Esophagus (tissue), 2 donors: ENCODE results near the gene OLFML2B. TPM values are rescaled to one million over a fixed set of nuclear protein-coding genes. Genes with fewer than 3 reads are reported as not detected.

ENCODE experiments used
- H3K27ac ChIP-seq, 2 donors: one replicate each; pipeline ENCODE4 v1.5.1; 2013; ENCODE audit warnings: low read depth in 2 of 2, mild to moderate bottlenecking in 2 of 2, inconsistent platforms in 1 of 2, low read length in 1 of 2, moderate library complexity in 1 of 2
- H3K27me3 ChIP-seq, 2 donors: one replicate each; pipeline ENCODE4 v1.6.1; 2013; ENCODE audit warnings: low read length in 2 of 2, control low read depth in 1 of 2, mild to moderate bottlenecking in 1 of 2; ENCODE audit not compliant: insufficient read depth in 2 of 2, control insufficient read depth in 1 of 2
- H3K36me3 ChIP-seq, 2 donors: one replicate each; pipeline ENCODE4 v1.6.1; 2013; ENCODE audit warnings: low read length in 1 of 2; ENCODE audit not compliant: control insufficient read depth in 2 of 2, insufficient read depth in 2 of 2
- H3K4me1 ChIP-seq, 2 donors: one replicate each; pipeline ENCODE4 v1.6.1; 2013; ENCODE audit warnings: low read length in 1 of 2; ENCODE audit not compliant: control insufficient read depth in 2 of 2, insufficient read depth in 2 of 2
- H3K4me3 ChIP-seq, 2 donors: one replicate each; pipeline ENCODE4 v1.5.1; 2013; ENCODE audit warnings: low read length in 2 of 2, mild to moderate bottlenecking in 2 of 2, low read depth in 1 of 2, moderate library complexity in 1 of 2
- H3K9me3 ChIP-seq, 2 donors: one replicate each; pipeline ENCODE4 v1.6.1; 2013; ENCODE audit warnings: mild to moderate bottlenecking in 2 of 2, low read depth in 1 of 2, low read length in 1 of 2, moderate library complexity in 1 of 2; ENCODE audit not compliant: control insufficient read depth in 2 of 2, insufficient read depth in 1 of 2
- WGBS, 2 donors: extraction: QIAGEN DNeasy Blood & Tissue Kit; methylation state at CpG; one replicate each; pipeline ENCODE4 v1.1.7; 2013; 5-methylcytosine and 5-hydroxymethylcytosine counted together
- polyA plus RNA-seq, 2 donors: library from polyadenylated mRNA; stranded (reverse); fragments of 200-250 nt; gene quantifications; one replicate each; pipeline ENCODE4 v1.2.3, GENCODE V29; 2013
- donor health status: healthy with polysubstance abuse.
- donor health status: Bipolar disorder and iron deficiency.

The OLFML2B gene
- polyA plus RNA-seq, 2 donors = 0.29 to 0.66 TPM

GRCh38 chr1:161988413-161988812, 35.3 kb downstream of the OLFML2B start:
- H3K27me3 ChIP-seq = no peaks in the 10 kb centered on the region
- H3K4me3 ChIP-seq = no peak overlapping the region
- WGBS, 2 donors = 64 to 76% methylated on average over 5 of the region's 5 CpGs
- peaks cover 7 to 8% of the 10 kb centered on the region in 2 donors for H3K9me3 ChIP-seq
- no peak overlapping the region for H3K27ac ChIP-seq
- H3K36me3 ChIP-seq = peaks cover 0 to 2% of the 10 kb centered on the region in 2 donors
- H3K4me1 ChIP-seq = peaks cover 0 to 2% of the 10 kb centered on the region in 2 donors

GRCh38 chr1:161987872-161988271, 35.8 kb downstream of the OLFML2B start:
- H3K9me3 ChIP-seq = peaks cover 7 to 8% of the 10 kb centered on the region in 2 donors
- H3K36me3 ChIP-seq = peaks cover 0 to 2% of the 10 kb centered on the region in 2 donors
- H3K27me3 ChIP-seq = no peaks in the 10 kb centered on the region
- no peak overlapping the region for H3K4me3 ChIP-seq
- no peak overlapping the region for H3K27ac ChIP-seq
- 73 to 79% methylated on average over 5 of the region's 5 CpGs for WGBS, 2 donors
- peaks cover 0 to 2% of the 10 kb centered on the region in 2 donors for H3K4me1 ChIP-seq

GRCh38 chr1:161987303-161987702, 36.4 kb downstream of the OLFML2B start:
- Histone ChIP-seq H3K4me3 (no peak overlapping the region), H3K9me3 (peaks cover 7 to 8% of the 10 kb centered on the region in 2 donors), H3K36me3 (peaks cover 0 to 2% of the 10 kb centered on the region in 2 donors), H3K27ac (no peak overlapping the region), H3K27me3 (no peaks in the 10 kb centered on the region), H3K4me1 (peaks cover 0 to 2% of the 10 kb centered on the region in 2 donors)
- WGBS, 2 donors = 53 to 72% methylated on average over 1 of the region's 1 CpG

GRCh38 chr1:161986328-161986727, 37.3 kb downstream of the OLFML2B start:
- peaks cover 7 to 8% of the 10 kb centered on the region in 2 donors for H3K9me3 ChIP-seq
- no peak overlapping the region for H3K27ac ChIP-seq
- peaks cover 0 to 2% of the 10 kb centered on the region in 2 donors for H3K36me3 ChIP-seq
- H3K27me3 ChIP-seq = no peaks in the 10 kb centered on the region
- no peak overlapping the region for H3K4me3 ChIP-seq
- 56 to 73% methylated on average over 4 of the region's 4 CpGs for WGBS, 2 donors
- peaks cover 0 to 6% of the 10 kb centered on the region in 2 donors for H3K4me1 ChIP-seq

- H3K4me1 ChIP-seq = peaks cover 0 to 6% of the 10 kb centered on the region in 2 donors
- no peak overlapping the region for H3K27ac ChIP-seq
- no peak overlapping the region for H3K4me3 ChIP-seq
- H3K9me3 ChIP-seq = peaks cover 7 to 8% of the 10 kb centered on the region in 2 donors
- H3K36me3 ChIP-seq = peaks cover 0 to 2% of the 10 kb centered on the region in 2 donors
- 67% methylated on average over 5 of the region's 5 CpGs for WGBS, 2 donors
- H3K27me3 ChIP-seq = no peaks in the 10 kb centered on the region
Observed at GRCh38 chr1:161985301-161985822, 38.3 kb downstream of the OLFML2B start.

GRCh38 chr1:161983725-161984124, 39.9 kb downstream of the OLFML2B start:
- H3K27me3 ChIP-seq = no peaks in the 10 kb centered on the region
- peaks cover 0 to 6% of the 10 kb centered on the region in 2 donors for H3K4me1 ChIP-seq
- no peak overlapping the region for H3K4me3 ChIP-seq
- H3K36me3 ChIP-seq = peaks cover 0 to 2% of the 10 kb centered on the region in 2 donors
- H3K27ac ChIP-seq = no peak overlapping the region
- H3K9me3 ChIP-seq = peaks cover 7 to 8% of the 10 kb centered on the region in 2 donors
- WGBS, 2 donors = 94 to 96% methylated on average over 22 of the region's 22 CpGs

GRCh38 chr1:161982917-161983316, 40.8 kb downstream of the OLFML2B start:
- peaks cover 0 to 2% of the 10 kb centered on the region in 2 donors for H3K36me3 ChIP-seq
- H3K9me3 ChIP-seq = peaks cover 4 to 7% of the 10 kb centered on the region in 2 donors
- no peaks in the 10 kb centered on the region for H3K27me3 ChIP-seq
- no peak overlapping the region for H3K4me3 ChIP-seq
- H3K4me1 ChIP-seq = peaks cover 0 to 6% of the 10 kb centered on the region in 2 donors
- H3K27ac ChIP-seq = no peak overlapping the region
- WGBS, 2 donors = 86 to 89% methylated on average over 9 of the region's 9 CpGs

GRCh38 chr1:161982507-161982895, 41.2 kb downstream of the OLFML2B start:
- peaks cover 0 to 6% of the 10 kb centered on the region in 2 donors for H3K4me1 ChIP-seq
- 67 to 73% methylated on average over 5 of the region's 5 CpGs for WGBS, 2 donors
- H3K4me3 ChIP-seq = no peak overlapping the region

GRCh38 chr1:161981735-161982506, 41.7 kb downstream of the OLFML2B start:
- no peak overlapping the region for H3K27ac ChIP-seq
- H3K36me3 ChIP-seq = peaks cover 0 to 2% of the 10 kb centered on the region in 2 donors
- 68 to 72% methylated on average over 11 of the region's 11 CpGs for WGBS, 2 donors
- H3K4me1 ChIP-seq = peaks cover 0 to 6% of the 10 kb centered on the region in 2 donors
- no peak overlapping the region for H3K4me3 ChIP-seq
- H3K27me3 ChIP-seq = no peaks in the 10 kb centered on the region
- H3K9me3 ChIP-seq = peaks cover 0 to 3% of the 10 kb centered on the region in 2 donors

More at GRCh38 chr1:161982507-161982895, 41.2 kb downstream of the OLFML2B start:
- Histone ChIP-seq H3K27me3 (no peaks in the 10 kb centered on the region), H3K9me3 (peaks cover under 1 to 3% of the 10 kb centered on the region in 2 donors), H3K36me3 (peaks cover 0 to 2% of the 10 kb centered on the region in 2 donors), H3K27ac (no peak overlapping the region)
